GM10847 (cell line): ENCODE results near the gene ZNF185.

Experiments used
- POLR2A ChIP-seq: IDR thresholded peaks from 2 replicates; pipeline ENCODE4 v1.6.1; 2011; ENCODE audit not compliant: insufficient read length; ENCODE audit errors: extremely low read depth

Gene ZNF185

DNA sequence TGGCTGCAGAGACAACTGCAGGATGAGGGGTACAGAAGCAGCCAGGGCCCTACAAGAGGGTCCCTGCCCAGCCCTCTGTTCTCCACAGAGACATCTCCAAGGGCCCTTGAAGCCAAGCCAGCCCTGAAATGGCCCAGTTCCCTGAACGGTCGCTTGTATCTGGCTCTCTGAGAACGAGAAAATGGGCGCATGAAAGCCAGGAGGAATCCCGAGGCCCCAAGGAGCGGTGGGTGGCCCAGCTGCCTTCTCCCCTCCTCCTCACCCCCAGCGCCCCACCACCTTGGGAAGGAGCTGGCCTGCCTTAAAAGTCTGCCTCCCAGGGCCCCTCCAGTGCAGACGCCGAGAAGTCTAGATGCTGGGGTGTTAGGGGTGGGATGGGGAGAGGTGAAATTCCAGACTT, 5.7 kb downstream of the ZNF185 start:
- no peak for TF ChIP-seq POLR2A

DNA sequence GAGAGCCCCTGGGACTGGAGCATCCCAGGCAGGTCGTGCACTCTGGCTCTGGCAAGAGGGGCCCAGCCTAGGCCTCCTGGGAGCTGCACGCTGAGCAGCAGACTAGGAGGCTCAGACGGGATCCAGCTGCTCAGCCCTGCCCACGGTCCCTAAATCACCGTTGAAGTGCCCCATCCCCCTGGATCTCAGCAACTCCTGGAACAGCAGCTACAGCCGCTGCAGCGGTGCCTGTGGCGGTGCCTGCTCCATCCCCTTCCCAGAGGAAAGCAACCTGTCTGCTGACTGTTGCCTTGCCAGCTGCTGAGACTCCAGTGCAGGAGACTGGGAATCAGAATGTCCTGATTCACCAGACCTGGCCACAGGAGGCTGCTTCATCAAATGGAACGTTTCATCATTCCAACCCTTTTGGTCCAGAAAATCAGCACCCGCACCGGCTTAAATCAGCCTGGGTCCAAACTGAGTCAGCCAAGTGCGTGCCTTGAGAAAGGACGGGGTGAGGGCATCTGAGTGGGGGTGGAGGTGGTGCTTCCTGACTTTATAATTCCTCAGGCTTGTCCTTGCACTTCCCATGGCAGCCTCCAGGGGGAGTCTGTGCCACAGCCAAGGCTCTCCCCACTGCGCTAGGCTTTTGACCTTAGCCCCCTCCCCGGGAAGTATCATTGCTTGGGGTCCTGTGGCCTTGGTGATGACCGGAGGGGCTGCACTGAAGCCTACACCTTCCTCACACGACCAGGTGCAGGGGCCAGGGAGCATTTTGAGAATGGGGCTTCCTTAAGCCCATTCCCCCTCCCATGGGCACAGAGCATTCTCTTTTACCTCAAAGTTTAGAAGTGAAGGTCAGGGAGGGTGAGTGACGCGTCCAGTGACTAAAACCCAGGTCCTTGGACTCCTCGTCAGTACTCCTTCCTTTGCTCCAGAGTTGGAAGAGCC, 6.5 kb downstream of the ZNF185 start:
- TF ChIP-seq POLR2A = no peak

GRCh38 chrX:152905081-152905420, 7.2 kb downstream of the ZNF185 start:
- TF ChIP-seq POLR2A = no peak

DNA sequence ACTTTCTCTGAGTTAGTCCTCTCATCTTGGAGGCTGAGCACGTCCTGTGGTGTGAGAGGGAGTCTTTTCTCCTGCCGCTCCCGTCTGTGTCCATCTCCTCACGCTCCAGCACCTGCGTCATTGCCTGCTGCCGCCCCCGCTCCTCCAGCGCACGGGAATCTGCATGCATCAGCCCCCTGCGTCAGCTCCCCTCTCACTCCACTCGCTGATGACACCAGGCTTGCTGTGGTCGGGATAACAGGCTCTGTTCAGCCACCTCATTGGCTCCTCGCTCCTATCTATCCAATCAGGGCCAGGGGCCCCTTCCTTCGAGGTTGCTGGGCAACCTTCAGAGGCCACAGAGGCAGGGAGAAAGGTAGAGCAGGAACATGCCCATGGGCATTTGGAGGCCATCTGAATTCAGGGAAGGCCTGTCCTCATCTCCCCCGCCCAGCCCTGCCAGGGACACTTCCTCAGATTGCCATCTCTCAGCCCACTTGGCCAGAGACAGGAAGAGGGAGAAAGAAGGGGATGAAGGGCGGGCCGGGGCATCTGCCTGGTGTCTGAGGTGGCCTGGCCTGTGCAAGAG, 9.3 kb downstream of the ZNF185 start:
- TF ChIP-seq POLR2A = no peak

DNA sequence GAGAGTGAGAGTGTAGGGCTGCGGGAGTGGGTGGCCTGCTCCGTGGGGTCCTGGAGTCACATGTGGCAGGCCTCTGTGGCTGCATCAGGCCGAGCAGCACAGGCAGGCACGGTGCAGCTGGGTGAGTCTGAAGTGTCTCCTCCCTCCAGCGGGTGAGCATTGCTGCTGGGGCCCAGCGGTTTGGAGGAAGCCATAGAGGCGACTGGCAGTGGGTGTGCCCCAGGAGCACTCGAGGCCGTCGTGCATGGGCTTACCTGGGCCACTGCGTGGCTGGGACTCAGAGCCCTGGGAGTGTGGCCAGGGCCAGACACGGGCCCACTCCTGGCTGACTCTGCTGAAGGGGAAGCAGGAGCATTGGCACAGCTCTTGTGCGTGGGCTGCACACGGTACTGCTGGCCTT, 10.6 kb downstream of the ZNF185 start:
- no peak for TF ChIP-seq POLR2A

GRCh38 chrX:152912106-152912505, 14.2 kb downstream of the ZNF185 start:
- TF ChIP-seq POLR2A = no peak

DNA sequence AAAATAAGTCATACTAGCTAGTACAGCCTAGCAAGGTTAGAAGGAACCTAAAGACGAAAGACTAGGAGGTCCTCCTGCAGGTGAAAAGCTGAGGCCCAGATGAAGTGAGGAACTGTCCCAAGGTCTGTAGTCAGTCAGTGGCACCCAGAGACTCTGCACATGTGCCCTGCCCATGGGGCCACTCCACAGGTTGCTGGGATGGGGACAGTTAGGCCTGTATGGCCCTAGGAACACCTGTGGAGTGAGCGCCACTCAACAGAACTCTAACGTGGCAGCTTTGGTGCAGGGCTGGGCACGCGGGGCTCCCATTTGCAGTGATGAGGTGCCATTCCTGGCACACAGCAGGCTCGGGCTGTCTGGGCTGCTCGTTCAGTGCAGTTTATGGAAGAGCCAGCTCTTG, 14.8 kb downstream of the ZNF185 start:
- TF ChIP-seq POLR2A = no peak

GRCh38 chrX:152913346-152913745, 15.5 kb downstream of the ZNF185 start:
- no peak for TF ChIP-seq POLR2A

DNA sequence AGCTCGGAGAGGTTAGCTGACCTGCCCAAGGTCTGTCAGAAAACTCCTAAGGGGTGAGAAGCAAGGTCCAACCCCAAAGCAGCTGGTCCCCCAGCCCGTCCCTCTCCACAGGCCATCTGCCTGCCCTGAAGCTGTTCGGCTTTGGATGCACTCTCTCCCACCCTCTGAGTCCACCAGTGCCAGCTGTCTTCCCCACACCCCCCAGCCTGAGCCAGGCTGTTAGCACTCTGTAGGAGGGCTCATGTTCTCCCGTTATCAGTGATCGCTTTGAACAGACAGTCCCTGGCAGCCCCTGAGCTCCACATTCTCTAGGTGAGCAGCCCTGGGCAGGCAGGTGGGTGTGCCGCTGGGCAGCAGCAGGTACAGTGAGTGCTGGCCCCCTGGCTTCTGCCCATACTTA, 16.0 kb downstream of the ZNF185 start:
- TF ChIP-seq POLR2A = no peak

- TF ChIP-seq POLR2A = no peak
These were observed 17.8 kb downstream of the ZNF185 start for GRCh38 chrX:152915541-152916241.

GRCh38 chrX:152917656-152918579, 20.1 kb downstream of the ZNF185 start:
- no peak for TF ChIP-seq POLR2A

- TF ChIP-seq POLR2A = no peak
These were observed 20.8 kb downstream of the ZNF185 start for GRCh38 chrX:152918707-152919106.

DNA sequence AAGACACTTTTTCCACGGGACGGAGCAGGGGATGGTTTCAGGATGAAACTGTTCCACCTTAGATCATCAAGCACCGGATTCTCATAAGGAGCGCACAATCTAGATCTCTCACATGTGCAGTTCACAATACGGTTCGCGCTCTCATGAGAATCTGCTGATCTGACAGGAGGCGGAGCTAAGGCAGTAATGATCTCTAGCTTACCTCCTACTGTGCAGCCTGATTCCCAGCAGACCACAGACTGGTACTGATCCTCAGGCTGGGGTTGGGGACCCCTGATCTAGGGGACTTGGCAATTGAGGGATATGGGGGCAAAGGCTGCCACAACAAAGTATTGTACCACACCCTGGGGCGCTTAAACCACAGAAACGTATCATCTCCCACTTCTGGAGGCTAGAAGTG, 25.7 kb downstream of the ZNF185 start:
- TF ChIP-seq POLR2A = no peak

GRCh38 chrX:152925835-152926234, 28.0 kb downstream of the ZNF185 start:
- no peak for TF ChIP-seq POLR2A

GRCh38 chrX:152926279-152926678, 28.4 kb downstream of the ZNF185 start:
- TF ChIP-seq POLR2A = no peak
